ENCODE data around the gene KIF3A.

GRCh38 chr5:132744659-132745058, 7.3 kb upstream of the KIF3A start:
- no peak for TF ChIP-seq POU2F2 (IDR thresholded peaks at IDR 0.05; ENCODE audit: low read depth, low read length)
- no peak for TF ChIP-seq POLR2A (IDR thresholded peaks at IDR 0.05; ENCODE audit: low read depth, low read length)
- no peak for TF ChIP-seq TAF1 (IDR thresholded peaks at IDR 0.05; ENCODE audit: low read depth, low read length)
- TF ChIP-seq POLR2AphosphoS5 (IDR thresholded peaks at IDR 0.05; ENCODE audit: low read depth, low read length): no peak
- no peak for TF ChIP-seq PAX5 (IDR thresholded peaks at IDR 0.05; ENCODE audit: insufficient read depth, low read length, severe bottlenecking)
